GM12878 (cell line): Measurements from ENCODE around the gene CFL2. TPM values are rescaled to one million over a fixed set of nuclear protein-coding genes. Genes with fewer than 3 reads are reported as not detected.
A peak's percentile ranks its signal among the peaks of the same experiment; 100 is the strongest.

Experiments used
- ATAC-seq: fragments of 200-7000 bp; cut with Tn5 transposase; 3 replicates; pipeline ENCODE4 v1.9.1; 2020; ENCODE audit warnings: mild to moderate bottlenecking, moderate library complexity
- BruUV-seq: library from RNA; stranded (reverse); fragments of 400-500 nt; replicated peaks from 2 replicates; lab custom pipeline; 2021; lab: Mats Ljungman, UMichigan
- CTCF ChIA-PET: fragments of 300-600 bp; sonication (Branson Sonifier 250); formaldehyde crosslinking; extraction: SDS; loops from one replicate; lab custom pipeline; 2021; ENCODE audit warnings: inconsistent platforms; lab: Yijun Ruan, JAX
- POLR2A ChIA-PET: fragments of 350-600 bp; formaldehyde crosslinking; extraction: SDS; loops from one replicate; lab custom pipeline; 2021; ENCODE audit warnings: inconsistent platforms; lab: Charles Lee
- RAD21 ChIA-PET: fragments of 300-600 bp; sonication (Branson Sonifier 250); formaldehyde crosslinking; loops from one replicate; lab custom pipeline; 2023; ENCODE audit warnings: antibody characterized with exemption; ENCODE audit not compliant: unreplicated experiment; lab: Charles Lee
- SMC1A ChIA-PET: fragments of 300-600 bp; sonication (Branson Sonifier 250); formaldehyde crosslinking; loops from one replicate; lab custom pipeline; 2023; ENCODE audit not compliant: unreplicated experiment, uncharacterized antibody; lab: Charles Lee
- DNase-seq: peaks from one replicate; pipeline ENCODE4 v3.0.0-alpha.2; 2011; ENCODE audit warnings: low read depth, low spot score
- FAIRE-seq: peaks from 3 replicates; lab custom pipeline; 2011; peaks lifted over from hg19 to GRCh38; lab: Jason Lieb, UNC
- H2AFZ ChIP-seq: 2 replicates; pipeline ENCODE4 v1.6.0; 2011; ENCODE audit warnings: low read depth, low read length, control low read depth; ENCODE audit not compliant: control insufficient read depth
- H3K27ac ChIP-seq: 2 replicates; pipeline ENCODE4 v1.5.1; 2011; ENCODE audit warnings: control low read depth; ENCODE audit not compliant: control insufficient read depth, insufficient read depth
- H3K27me3 ChIP-seq, 2 experiments: replicated peaks in 1 of 2; 2 replicates each; pipeline versions ENCODE4 v1.6.0 to v1.6.1; 2011; ENCODE audit warnings: low read length in 1 of 2; ENCODE audit not compliant: control insufficient read depth in 2 of 2, insufficient read depth in 2 of 2
- H3K36me3 ChIP-seq, 2 experiments: 2 replicates each; pipeline ENCODE4 v1.5.1; 2011; ENCODE audit warnings: low read length in 1 of 2; ENCODE audit not compliant: control insufficient read depth in 2 of 2, insufficient read depth in 2 of 2
- H3K4me1 ChIP-seq: 2 replicates; pipeline ENCODE4 v1.6.1; 2011; ENCODE audit warnings: mild to moderate bottlenecking, low read length, moderate library complexity, mixed read lengths; ENCODE audit not compliant: control insufficient read depth, insufficient read depth
- H3K4me2 ChIP-seq: 2 replicates; pipeline ENCODE4 v1.6.0; 2011; ENCODE audit warnings: control low read depth; ENCODE audit not compliant: control insufficient read depth, insufficient read depth
- H3K4me3 ChIP-seq: fragments of 200-600 bp; sonication (generic); 2 replicates; pipeline ENCODE4 v1.5.1; 2016
- H3K79me2 ChIP-seq: 2 replicates; pipeline ENCODE4 v1.6.0; 2011; ENCODE audit warnings: low read length; ENCODE audit not compliant: control insufficient read depth, insufficient read depth
- H3K9ac ChIP-seq: 2 replicates; pipeline ENCODE4 v1.8.0; 2011; ENCODE audit warnings: low read length, control low read depth, mixed read lengths; ENCODE audit not compliant: control insufficient read depth, insufficient read depth
- H3K9me3 ChIP-seq: replicated peaks from 3 replicates; pipeline ENCODE4 v1.5.1; 2011; ENCODE audit warnings: mild to moderate bottlenecking, low read length; ENCODE audit not compliant: control insufficient read depth, insufficient read depth
- H4K20me1 ChIP-seq: 2 replicates; pipeline ENCODE4 v1.6.0; 2011; ENCODE audit not compliant: control insufficient read depth, insufficient read depth
- ASH2L ChIP-seq: fragments of 300-600, 200-600 bp; sonication (generic); IDR thresholded peaks from 2 replicates; pipeline ENCODE4 v1.6.1; 2017; ENCODE audit warnings: low read depth, mild to moderate bottlenecking, borderline replicate concordance
- BACH1 ChIP-seq: fragments of 450-650 bp; IDR thresholded peaks from 2 replicates; pipeline ENCODE4 v1.6.1; 2017; ENCODE audit warnings: mild to moderate bottlenecking, borderline replicate concordance
- BHLHE40 ChIP-seq, 2 experiments: fragments of 450-650 bp in 1 of 2; IDR thresholded peaks; 2 replicates each; pipeline ENCODE4 v1.6.1; 2011 to 2017; ENCODE audit warnings: low read depth in 2 of 2, borderline replicate concordance in 1 of 2, improper control_type of control experiment in 1 of 2, low read length in 1 of 2, mild to moderate bottlenecking in 1 of 2
- E2F4 ChIP-seq: IDR thresholded peaks from 2 replicates; pipeline ENCODE4 v1.6.1; 2012; ENCODE audit warnings: low read depth, low read length, improper control_type of control experiment
- HDAC2 ChIP-seq: fragments of 200-600 bp; sonication (generic); IDR thresholded peaks from 2 replicates; pipeline ENCODE4 v1.6.1; 2017
- IRF5 ChIP-seq: fragments of 450-650 bp; IDR thresholded peaks from 2 replicates; pipeline ENCODE4 v1.6.1; 2017; ENCODE audit warnings: borderline replicate concordance
- MEF2B ChIP-seq: fragments of 450-650 bp; IDR thresholded peaks from 2 replicates; pipeline ENCODE4 v1.6.1; 2018; ENCODE audit warnings: mild to moderate bottlenecking, moderate library complexity; ENCODE audit not compliant: partially characterized antibody, poor library complexity, severe bottlenecking
- NFIC ChIP-seq: IDR thresholded peaks from 2 replicates; pipeline ENCODE4 v1.6.1; 2012; ENCODE audit warnings: low read depth, mild to moderate bottlenecking, inconsistent platforms, low read length, moderate library complexity
- NFXL1 ChIP-seq: fragments of 450-650 bp; IDR thresholded peaks from 2 replicates; pipeline ENCODE4 v1.6.1; 2017; ENCODE audit warnings: antibody characterized with exemption, mild to moderate bottlenecking, borderline replicate concordance
- RCOR1 ChIP-seq: conservative IDR thresholded peaks from 2 replicates; pipeline ENCODE4 v1.6.1; 2012; ENCODE audit warnings: low read depth, low read length, improper control_type of control experiment
- RUNX3 ChIP-seq: IDR thresholded peaks from 2 replicates; pipeline ENCODE4 v1.6.1; 2012; ENCODE audit warnings: low read length, inconsistent platforms
- SMARCA5 ChIP-seq: fragments of 450-650 bp; IDR thresholded peaks from 2 replicates; pipeline ENCODE4 v1.6.1; 2017; ENCODE audit warnings: mild to moderate bottlenecking
- SMC3 ChIP-seq: IDR thresholded peaks from 2 replicates; pipeline ENCODE4 v1.6.1; 2011; ENCODE audit warnings: low read length, improper control_type of control experiment, borderline replicate concordance
- TBL1XR1 ChIP-seq: IDR thresholded peaks from 2 replicates; pipeline ENCODE4 v1.6.1; 2012; ENCODE audit warnings: low read depth, low read length, improper control_type of control experiment
- ZNF687 ChIP-seq: fragments of 450-650 bp; IDR thresholded peaks from 2 replicates; pipeline ENCODE4 v1.6.1; 2017; ENCODE audit warnings: mild to moderate bottlenecking, moderate library complexity
- WGBS: methylation state at CpG from one replicate; pipeline ENCODE4 v1.1.6; 2016; ENCODE audit warnings: low lambda C conversion rate; ENCODE audit not compliant: insufficient replicate concordance, insufficient coverage; ENCODE audit errors: missing lambda C conversion rate; 5-methylcytosine and 5-hydroxymethylcytosine counted together
- in situ Hi-C: fragments of 300-500 bp; cut with MboI; formaldehyde crosslinking; loops from 9 replicates; pipeline ENCODE4 v1.14.3; 2018; ENCODE audit warnings: mixed read lengths
- intact Hi-C: fragments of 100-400 bp; cut with micrococcal nuclease; formaldehyde crosslinking; loops from one replicate; pipeline ENCODE4 v1.14.2; 2022; ENCODE audit not compliant: unreplicated experiment
- polyA plus RNA-seq, 11 experiments: library from polyadenylated mRNA; depleted of rRNA in 4 of 11; unstranded in 6 of 11; stranded (reverse) in 5 of 11; fragments of >200 nt; fragmentation: Nextera tagmentation in 4 of 11; fragmentation: Illumina TruSeq in 1 of 11; extraction: Ambion mirVana in 4 of 11; extraction: Trizol in 1 of 11; gene quantifications; 1 replicate in 1 of 11; 2 replicates in 10 of 11; pipeline versions ENCODE4 v1.2.1 to v1.2.3, GENCODE V29; 2011 to 2016; ENCODE audit warnings: inconsistent platforms in 2 of 11, missing spikeins in 2 of 11, low read depth in 1 of 11
- total RNA-seq, 4 experiments: library from RNA; depleted of rRNA in 3 of 4; stranded (reverse); fragments of >200 nt in 3 of 4; fragmentation: Illumina TruSeq in 1 of 4; extraction: Trizol in 1 of 4; gene quantifications; 2 replicates each; pipeline versions ENCODE4 v1.2.1 to v1.2.3, GENCODE V29; 2013 to 2021

The CFL2 gene
- total and polyA plus RNA-seq, 10 of the 15 experiments (the other 5 are each of a cell fraction or from before 2014, with no cell fraction given), result 4.7 to 13.4 (median 8.4) TPM

- H3K27me3 ChIP-seq, result no peaks in the 10 kb centered on the region
- ChIA-PET RAD21 (interaction anchor here (1.3 to 4.0 kb wide), 2 partner anchors 11 to 24 kb away, joined by 4 to 18 read pairs; no protein-coding TSS in a partner anchor), SMC1A (interaction anchor here (1.0 to 7.8 kb wide), 7 partner anchors 8 to 55 kb away, joined by 3 to 43 read pairs (median 4); no protein-coding TSS in a partner anchor), CTCF (interaction anchor here (1.2 to 7.1 kb wide), 5 partner anchors 8 to 702 kb away, joined by 3 to 78 read pairs (median 8); no protein-coding TSS in a partner anchor), POLR2A (interaction anchor here (0.6 to 1.1 kb wide), 2 partner anchors 16 to 157 kb away, joined by 3 read pairs; no protein-coding TSS in a partner anchor)
- no peaks in the 10 kb centered on the region for H4K20me1 ChIP-seq
- intact Hi-C loops (no loop called here), in situ Hi-C loops (no loop called here)
- no peak for DNase-seq
- H3K9me3 ChIP-seq, result no peaks in the 10 kb centered on the region
- ATAC-seq, result no peak
- H3K27ac ChIP-seq, result peak overlapping the region; percentile 35
- H3K36me3 ChIP-seq, result peaks cover 0 to 7% of the 10 kb centered on the region in 2 experiments; a peak in 1 of 4 replicates
- H3K4me2 ChIP-seq, result peak overlapping the region; percentile 74
- FAIRE-seq, result no peak
- peaks cover 40% of the 10 kb centered on the region for H3K79me2 ChIP-seq
- BruUV-seq, result no TSS peak
- peaks cover 16% of the 10 kb centered on the region for H3K4me1 ChIP-seq
- no peak overlapping the region for H3K9ac ChIP-seq
- peak overlapping the region; percentile 57 for H3K4me3 ChIP-seq
- 63% methylated on average over 4 of the region's 4 CpGs for WGBS
- H2AFZ ChIP-seq, result no peak overlapping the region
- TF ChIP-seq BACH1 (no peak), TBL1XR1 (no peak), IRF5 (no peak), SMC3 (no peak), SMARCA5 (no peak), NFIC (no peak), NFXL1 (no peak), HDAC2 (no peak), RUNX3 (no peak), ZNF687 (no peak), ASH2L (no peak), MEF2B (no peak), RCOR1 (no peak), BHLHE40 (IDR thresholded peaks at IDR 0.05; ENCODE audit: borderline replicate concordance in 1 of 2, low read depth in 2 of 2, low read length in 1 of 2) (no peak), E2F4 (no peak)
Measured at GRCh38 chr14:34711796-34712712, 2.3 kb downstream of the CFL2 start.
